Effector memory CD4-positive, alpha-beta T cell (primary cell): Measurements from ENCODE around the gene MYCBP.

Experiments used
- DNase-seq, 3 donors: peaks; one replicate each; pipeline ENCODE4 v3.0.0-alpha.2; 2020
- H3K27ac ChIP-seq: 2 replicates; pipeline ENCODE4 v1.7.0; 2013; ENCODE audit warnings: mild to moderate bottlenecking, low read length, moderate library complexity; ENCODE audit not compliant: insufficient read depth, poor library complexity, severe bottlenecking
- H3K27me3 ChIP-seq: replicated peaks from 2 replicates; pipeline ENCODE4 v1.7.0; 2013; ENCODE audit warnings: mild to moderate bottlenecking, low read length; ENCODE audit not compliant: insufficient read depth, control insufficient read depth, poor library complexity, severe bottlenecking
- H3K36me3 ChIP-seq: 2 replicates; pipeline ENCODE4 v1.7.0; 2013; ENCODE audit warnings: mild to moderate bottlenecking, low read length, moderate library complexity; ENCODE audit not compliant: control insufficient read depth, insufficient read depth
- H3K4me1 ChIP-seq: 2 replicates; pipeline ENCODE4 v1.7.0; 2013; ENCODE audit warnings: low read length, mild to moderate bottlenecking; ENCODE audit not compliant: control insufficient read depth, insufficient read depth, poor library complexity, severe bottlenecking
- H3K4me3 ChIP-seq: 2 replicates; pipeline ENCODE4 v1.7.0; 2013; ENCODE audit warnings: low read length, low read depth, mild to moderate bottlenecking; ENCODE audit not compliant: insufficient read depth, poor library complexity, severe bottlenecking
- H3K9me3 ChIP-seq: 2 replicates; pipeline ENCODE4 v1.7.0; 2013; ENCODE audit warnings: mild to moderate bottlenecking, low read length, moderate library complexity; ENCODE audit not compliant: control insufficient read depth

The MYCBP gene

GRCh38 chr1:38814444-38814983 lies 58.6 kb downstream of the MYCBP start:
- H3K27me3 ChIP-seq = peaks cover 44% of the 10 kb centered on the region
- H3K36me3 ChIP-seq = no peaks in the 10 kb centered on the region
- DNase-seq = no peak
- no peaks in the 10 kb centered on the region for H3K9me3 ChIP-seq
- peaks cover 9% of the 10 kb centered on the region for H3K4me1 ChIP-seq
- H3K4me3 ChIP-seq = no peak overlapping the region
- no peak overlapping the region for H3K27ac ChIP-seq

GRCh38 chr1:38812981-38813380 lies 60.2 kb downstream of the MYCBP start:
- Histone ChIP-seq H3K36me3 (no peaks in the 10 kb centered on the region), H3K9me3 (no peaks in the 10 kb centered on the region), H3K4me3 (no peak overlapping the region), H3K27me3 (peaks cover 28% of the 10 kb centered on the region), H3K27ac (no peak overlapping the region), H3K4me1 (peaks cover 1% of the 10 kb centered on the region)
- no peak for DNase-seq
